Measurements from ENCODE around the gene VPS13D. TPM values are rescaled to one million over a fixed set of nuclear protein-coding genes. Genes with fewer than 3 reads are reported as not detected.

The VPS13D gene
- total and polyA plus RNA-seq, 2 of the 4 experiments (the other 2 are of a cell fraction) = 9.0 to 16.3 TPM

DNA sequence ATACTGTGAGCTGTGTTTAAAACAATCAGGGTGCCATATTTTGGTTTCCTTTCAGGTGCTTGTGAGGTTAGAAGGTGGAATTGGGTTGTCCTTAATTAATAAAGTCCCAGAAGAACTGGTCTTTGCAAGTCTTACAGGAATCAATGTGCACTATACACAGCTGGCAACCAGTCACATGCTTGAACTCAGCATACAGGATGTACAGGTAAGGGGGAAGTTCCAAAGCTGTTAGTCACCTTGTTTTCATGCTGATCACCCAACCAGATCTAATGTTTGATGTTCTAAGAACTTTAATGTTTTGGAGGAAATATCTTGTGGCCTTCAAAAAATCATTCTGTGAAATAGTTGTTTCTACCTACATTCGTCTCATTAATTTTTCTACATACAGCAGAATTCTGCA lies 156.3 kb downstream of the VPS13D start:
- H4K91ac ChIP-seq (ENCODE audit: insufficient read depth, low read depth, low read length) = no peak overlapping the region
- no peak overlapping the region for H3K4me3 ChIP-seq (ENCODE audit: insufficient read depth, low read depth, low read length)
- H2BK20ac ChIP-seq (ENCODE audit: low read depth, low read length) = no peak overlapping the region
- intact Hi-C loops (cut with micrococcal nuclease) (no loop called here), in situ Hi-C loops (cut with MboI; ENCODE audit: low sequenced_read_pairs) (no loop called here), dilution Hi-C loops (cut with HindIII; ENCODE audit: low sequenced_read_pairs, unreplicated experiment) (no loop called here)
- TF ChIP-seq, protein P1, sequence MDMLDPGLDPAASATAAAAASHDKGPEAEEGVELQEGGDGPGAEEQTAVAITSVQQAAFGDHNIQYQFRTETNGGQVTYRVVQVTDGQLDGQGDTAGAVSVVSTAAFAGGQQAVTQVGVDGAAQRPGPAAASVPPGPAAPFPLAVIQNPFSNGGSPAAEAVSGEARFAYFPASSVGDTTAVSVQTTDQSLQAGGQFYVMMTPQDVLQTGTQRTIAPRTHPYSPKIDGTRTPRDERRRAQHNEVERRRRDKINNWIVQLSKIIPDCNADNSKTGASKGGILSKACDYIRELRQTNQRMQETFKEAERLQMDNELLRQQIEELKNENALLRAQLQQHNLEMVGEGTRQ (IDR thresholded peaks at IDR 0.05; ENCODE audit: low read depth, low read length) = no peak
- no peak for TF ChIP-seq MXI1 (IDR thresholded peaks at IDR 0.05; ENCODE audit: borderline replicate concordance, low read depth, low read length)
- TF ChIP-seq NFE2L2 (IDR thresholded peaks at IDR 0.05; ENCODE audit: low read depth, low read length) = no peak
- TF ChIP-seq RFX5 (IDR thresholded peaks at IDR 0.05; ENCODE audit: low read depth, low read length) = no peak
- TF ChIP-seq RCOR1 (IDR thresholded peaks at IDR 0.05; ENCODE audit: insufficient replicate concordance, low read length) = no peak
- TF ChIP-seq RAD21 (IDR thresholded peaks at IDR 0.05; ENCODE audit: low read length) = no peak
- TF ChIP-seq POLR2A (IDR thresholded peaks at IDR 0.05; ENCODE audit: low read depth, low read length) = no peak
- TF ChIP-seq CTCF (conservative IDR thresholded peaks at IDR 0.05; ENCODE audit: low read depth, low read length) = no peak
- TF ChIP-seq BHLHE40 (IDR thresholded peaks at IDR 0.05; ENCODE audit: low read depth, low read length) = no peak
- TF ChIP-seq SMC3 (IDR thresholded peaks at IDR 0.05; ENCODE audit: low read depth, low read length) = no peak
- TF ChIP-seq, protein P2, sequence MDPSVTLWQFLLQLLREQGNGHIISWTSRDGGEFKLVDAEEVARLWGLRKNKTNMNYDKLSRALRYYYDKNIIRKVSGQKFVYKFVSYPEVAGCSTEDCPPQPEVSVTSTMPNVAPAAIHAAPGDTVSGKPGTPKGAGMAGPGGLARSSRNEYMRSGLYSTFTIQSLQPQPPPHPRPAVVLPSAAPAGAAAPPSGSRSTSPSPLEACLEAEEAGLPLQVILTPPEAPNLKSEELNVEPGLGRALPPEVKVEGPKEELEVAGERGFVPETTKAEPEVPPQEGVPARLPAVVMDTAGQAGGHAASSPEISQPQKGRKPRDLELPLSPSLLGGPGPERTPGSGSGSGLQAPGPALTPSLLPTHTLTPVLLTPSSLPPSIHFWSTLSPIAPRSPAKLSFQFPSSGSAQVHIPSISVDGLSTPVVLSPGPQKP (IDR thresholded peaks at IDR 0.05; ENCODE audit: borderline replicate concordance, low read depth, low read length) = no peak
- TF ChIP-seq MAFK (IDR thresholded peaks at IDR 0.05; ENCODE audit: low read depth, low read length) = no peak
- H3K27me3 ChIP-seq (ENCODE audit: control insufficient read depth, insufficient read depth, low read length) = no peaks in the 10 kb centered on the region
- POLR2A ChIA-PET (ENCODE audit: unreplicated experiment) = no interaction called here
- H4K8ac ChIP-seq (ENCODE audit: low read depth in 2 of 2, low read length in 2 of 2) = no peak overlapping the region
- H3K9me3 ChIP-seq (ENCODE audit: control insufficient read depth, insufficient read depth, low read length) = peaks cover 5% of the 10 kb centered on the region
- no peak overlapping the region for H2BK120ac ChIP-seq (ENCODE audit: low read depth, low read length)
- no peak overlapping the region for H3K4me2 ChIP-seq (ENCODE audit: low read depth, low read length)
- H3K27ac ChIP-seq (ENCODE audit: insufficient read depth, low read length) = no peak overlapping the region
- H3K9me1 ChIP-seq (ENCODE audit: insufficient read depth, low read length) = no peaks in the 10 kb centered on the region
- no peak overlapping the region for H3K4ac ChIP-seq (ENCODE audit: low read depth, low read length)
- H4K20me1 ChIP-seq (ENCODE audit: insufficient read depth, low read length) = no peaks in the 10 kb centered on the region
- H3K9ac ChIP-seq (ENCODE audit: low read depth, low read length) = no peak overlapping the region
- DNase-seq = no peak
- CTCF ChIA-PET = no interaction called here
- H2AFZ ChIP-seq (replicated peaks; ENCODE audit: low read length, poor library complexity) = no peak overlapping the region
- ATAC-seq (ENCODE audit: low read depth) = no peak
- no peaks in the 10 kb centered on the region; a peak in 1 of 4 replicates for H3K79me1 ChIP-seq (ENCODE audit: low read depth in 1 of 2, low read length in 2 of 2)
- no peak overlapping the region for H3K23ac ChIP-seq (ENCODE audit: low read depth, low read length)
- BruUV-seq (replicated peaks) = no TSS peak
- H2AK9ac ChIP-seq (replicated peaks; ENCODE audit: low read depth, low read length, poor library complexity) = no peak overlapping the region
- H3K18ac ChIP-seq (ENCODE audit: low read depth, low read length) = no peak overlapping the region
- peaks cover 3% of the 10 kb centered on the region; the same call in 1 of the 2 replicates for H3K4me1 ChIP-seq (ENCODE audit: control insufficient read depth, insufficient read depth, low read length)
- H3K36me3 ChIP-seq (ENCODE audit: control insufficient read depth, insufficient read depth, low read length) = peaks cover 36% of the 10 kb centered on the region
- WGBS, 2 experiments (ENCODE audit: extremely low coverage in 2 of 2, insufficient read length in 1 of 2) = no CpG with 5 or more reads among the region's 1 CpG
- H3K14ac ChIP-seq (replicated peaks; ENCODE audit: low read depth, low read length) = no peak overlapping the region
- H2BK15ac ChIP-seq (ENCODE audit: low read depth, low read length) = no peak overlapping the region
- H2AK5ac ChIP-seq (ENCODE audit: low read depth, low read length) = no peak overlapping the region
- H4K5ac ChIP-seq (ENCODE audit: low read depth, low read length) = no peak overlapping the region
- H3K56ac ChIP-seq (ENCODE audit: extremely low read depth, insufficient read depth, low read length) = no peak overlapping the region
- no peak overlapping the region for H2BK5ac ChIP-seq (ENCODE audit: low read depth, low read length, poor library complexity, severe bottlenecking)
